Measurements from ENCODE around the gene STXBP6. TPM values are rescaled to one million over a fixed set of nuclear protein-coding genes. Genes with fewer than 3 reads are reported as not detected.

STXBP6 gene
- total and polyA plus RNA-seq, 2 of the 13 experiments (the other 11 are each of a cell fraction or from before 2014, with no cell fraction given): 35.3 to 42.8 TPM

GRCh38 chr14:24978862-24979724, 70.9 kb downstream of the STXBP6 start (continued):
- TF ChIP-seq HES4 (CRISPR knock-in tag; IDR thresholded peaks at IDR 0.05; ENCODE audit: borderline replicate concordance) (no peak), ASH2L (IDR thresholded peaks at IDR 0.05; ENCODE audit: insufficient read length, low read depth, low read length) (peak; percentile 65), ZFP37 (CRISPR knock-in tag; IDR thresholded peaks at IDR 0.05; ENCODE audit: borderline replicate concordance) (no peak), ZNF609 (CRISPR knock-in tag; IDR thresholded peaks at IDR 0.05; ENCODE audit: borderline replicate concordance) (no peak), DNMT3B (CRISPR knock-in tag; conservative IDR thresholded peaks at IDR 0.05) (peak; percentile 83; the same call in 1 of the 2 replicates), ZNF468 (CRISPR knock-in tag; IDR thresholded peaks at IDR 0.05) (no peak), AHDC1 (CRISPR knock-in tag; IDR thresholded peaks at IDR 0.05; ENCODE audit: borderline replicate concordance) (peak; percentile 83), ZNF513 (CRISPR knock-in tag; conservative IDR thresholded peaks at IDR 0.05) (no peak), CTCF (CRISPR knock-in tag; IDR thresholded peaks at IDR 0.05) (peak; percentile 19; the same call in 1 of the 2 replicates), NCOA5 (CRISPR knock-in tag; IDR thresholded peaks at IDR 0.05) (no peak), KMT2B (CRISPR knock-in tag; IDR thresholded peaks at IDR 0.05) (no peak), ZNF329 (CRISPR knock-in tag; IDR thresholded peaks at IDR 0.05; ENCODE audit: low read depth) (no peak), ZNF431 (CRISPR knock-in tag; IDR thresholded peaks at IDR 0.05; ENCODE audit: borderline replicate concordance, low read depth) (no peak)

Data from HepG2 (cell line).